ENCODE data around the gene HS3ST1. TPM values are rescaled to one million over a fixed set of nuclear protein-coding genes. Genes with fewer than 3 reads are reported as not detected.
"Not testable (repeated sequence)": the region's sequence is repeated elsewhere in the genome, so short reads cannot be mapped to it uniquely, and the experiment has no call there.

HS3ST1 gene
- total RNA-seq, 4 donors from 2014 or later, result 1.9 to 16.9 (median 2.4) TPM

DNA sequence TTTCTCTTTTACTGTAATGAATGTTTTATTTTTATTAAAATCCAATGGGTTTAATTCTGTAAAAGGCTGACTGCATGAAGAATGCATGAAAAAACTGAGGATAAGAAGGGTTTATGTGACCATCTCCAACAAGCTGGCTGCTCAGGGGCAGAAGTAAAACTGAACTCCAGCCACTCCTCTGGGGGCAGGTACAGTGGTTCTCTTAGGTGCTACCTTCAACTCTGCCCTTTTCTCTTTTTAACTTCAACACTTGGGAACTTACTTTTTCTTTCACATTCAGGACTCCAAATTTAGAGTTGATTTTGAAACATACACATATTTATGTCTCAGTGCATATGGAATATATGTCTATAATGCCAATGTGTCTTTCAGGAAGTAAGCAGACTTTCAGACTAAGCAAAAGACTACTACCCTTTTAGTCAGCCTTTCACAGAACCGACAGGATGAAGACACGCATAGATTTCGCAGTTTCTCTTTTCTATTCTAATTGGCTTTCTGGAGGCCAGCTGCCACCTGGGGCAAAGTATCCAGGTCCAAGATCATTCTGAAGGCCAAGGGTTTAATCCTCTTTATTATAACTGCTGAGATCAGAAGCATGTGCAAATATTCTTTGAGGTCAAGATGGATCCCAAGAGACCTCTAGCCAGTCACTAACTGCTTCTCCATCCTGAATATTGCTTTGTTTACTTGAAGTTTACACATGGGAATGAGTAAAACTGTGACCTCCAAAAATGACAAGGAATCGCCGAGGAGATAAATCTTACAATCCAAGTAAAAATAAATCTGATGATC is 30.7 kb downstream of the HS3ST1 start:
- WGBS, 2 donors, result 72 to 77% methylated on average over 5 of the region's 5 CpGs
- TF ChIP-seq POLR2A (IDR thresholded peaks at IDR 0.05), result no peak
- TF ChIP-seq, protein P1, sequence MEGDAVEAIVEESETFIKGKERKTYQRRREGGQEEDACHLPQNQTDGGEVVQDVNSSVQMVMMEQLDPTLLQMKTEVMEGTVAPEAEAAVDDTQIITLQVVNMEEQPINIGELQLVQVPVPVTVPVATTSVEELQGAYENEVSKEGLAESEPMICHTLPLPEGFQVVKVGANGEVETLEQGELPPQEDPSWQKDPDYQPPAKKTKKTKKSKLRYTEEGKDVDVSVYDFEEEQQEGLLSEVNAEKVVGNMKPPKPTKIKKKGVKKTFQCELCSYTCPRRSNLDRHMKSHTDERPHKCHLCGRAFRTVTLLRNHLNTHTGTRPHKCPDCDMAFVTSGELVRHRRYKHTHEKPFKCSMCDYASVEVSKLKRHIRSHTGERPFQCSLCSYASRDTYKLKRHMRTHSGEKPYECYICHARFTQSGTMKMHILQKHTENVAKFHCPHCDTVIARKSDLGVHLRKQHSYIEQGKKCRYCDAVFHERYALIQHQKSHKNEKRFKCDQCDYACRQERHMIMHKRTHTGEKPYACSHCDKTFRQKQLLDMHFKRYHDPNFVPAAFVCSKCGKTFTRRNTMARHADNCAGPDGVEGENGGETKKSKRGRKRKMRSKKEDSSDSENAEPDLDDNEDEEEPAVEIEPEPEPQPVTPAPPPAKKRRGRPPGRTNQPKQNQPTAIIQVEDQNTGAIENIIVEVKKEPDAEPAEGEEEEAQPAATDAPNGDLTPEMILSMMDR (IDR thresholded peaks at IDR 0.05), result no peak

DNA sequence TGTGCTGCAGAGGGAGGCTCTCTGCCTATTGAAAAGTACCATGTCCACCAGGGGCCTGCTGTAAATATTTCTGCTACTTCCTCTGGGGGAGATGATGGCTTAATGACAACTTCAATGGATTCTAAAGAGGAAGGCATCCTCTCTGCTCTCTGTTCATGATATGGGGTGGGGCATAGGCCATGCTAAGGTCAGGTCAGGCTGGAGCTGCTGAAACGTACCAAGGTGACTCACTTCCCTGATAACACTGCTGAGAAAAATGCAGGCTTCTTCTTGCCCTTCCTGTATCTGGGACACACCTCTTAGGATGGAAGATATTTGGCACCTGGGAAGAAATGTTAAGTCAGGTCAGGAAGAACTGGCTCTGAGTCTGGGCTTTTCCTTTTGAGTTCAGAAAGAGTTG is 31.5 kb downstream of the HS3ST1 start:
- Histone ChIP-seq H3K27me3 (no peaks in the 10 kb centered on the region), H3K4me3 (replicated peaks in 1 of 3) (no peak overlapping the region), H3K9me3 (no peaks in the 10 kb centered on the region), H3K4me1 (no peaks in the 10 kb centered on the region), H3K36me3 (no peaks in the 10 kb centered on the region), H3K27ac (no peak overlapping the region)
- no peak for TF ChIP-seq POLR2A (IDR thresholded peaks at IDR 0.05)
- TF ChIP-seq, protein P1 (IDR thresholded peaks at IDR 0.05), result no peak
- WGBS, 2 donors, result 67 to 94% methylated on average over 1 of the region's 1 CpG
- no peak for DNase-seq
- intact Hi-C loops (cut with DNase I), result no loop called here

More for the DNA sequence above, 30.7 kb downstream of the HS3ST1 start:
- DNase-seq, result no peak
- no peaks in the 10 kb centered on the region for H3K9me3 ChIP-seq
- H3K4me3 ChIP-seq (replicated peaks in 1 of 3), result no peak overlapping the region
- H3K27me3 ChIP-seq, result no peaks in the 10 kb centered on the region
- H3K36me3 ChIP-seq, result no peaks in the 10 kb centered on the region
- H3K4me1 ChIP-seq, result no peaks in the 10 kb centered on the region
- H3K27ac ChIP-seq, result no peak overlapping the region
- intact Hi-C loops (cut with DNase I), result no loop called here

DNA sequence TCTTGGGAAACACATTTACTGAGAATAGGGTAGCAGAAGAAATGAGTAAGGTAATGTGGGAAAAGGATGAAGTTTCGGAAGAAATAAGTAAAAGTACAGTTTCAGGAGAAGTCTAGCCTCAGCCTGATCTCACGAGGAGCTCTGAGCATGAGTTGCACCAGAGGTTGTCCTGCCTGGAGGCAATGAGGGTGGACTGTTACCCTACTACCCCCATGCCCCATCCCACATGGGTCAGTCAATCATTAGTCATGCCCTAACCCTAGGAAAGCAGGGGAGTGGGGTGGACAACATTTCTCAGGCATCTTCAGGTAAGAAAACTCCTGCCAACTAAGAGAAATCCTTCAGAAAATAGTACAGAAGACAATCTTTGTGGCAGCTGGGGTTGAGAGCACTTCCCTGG is 35.1 kb downstream of the HS3ST1 start:
- no peak for TF ChIP-seq POLR2A (IDR thresholded peaks at IDR 0.05)
- TF ChIP-seq, protein P1 (IDR thresholded peaks at IDR 0.05), result no peak
- Histone ChIP-seq H3K4me1 (no peaks in the 10 kb centered on the region), H3K36me3 (no peaks in the 10 kb centered on the region), H3K9me3 (no peaks in the 10 kb centered on the region), H3K27ac (no peak overlapping the region), H3K4me3 (replicated peaks in 1 of 3) (no peak overlapping the region), H3K27me3 (no peaks in the 10 kb centered on the region)
- WGBS, 2 donors, result 91 to 100% methylated on average over 2 of the region's 2 CpGs
- intact Hi-C loops (cut with DNase I), result no loop called here
- no peak for DNase-seq

DNA sequence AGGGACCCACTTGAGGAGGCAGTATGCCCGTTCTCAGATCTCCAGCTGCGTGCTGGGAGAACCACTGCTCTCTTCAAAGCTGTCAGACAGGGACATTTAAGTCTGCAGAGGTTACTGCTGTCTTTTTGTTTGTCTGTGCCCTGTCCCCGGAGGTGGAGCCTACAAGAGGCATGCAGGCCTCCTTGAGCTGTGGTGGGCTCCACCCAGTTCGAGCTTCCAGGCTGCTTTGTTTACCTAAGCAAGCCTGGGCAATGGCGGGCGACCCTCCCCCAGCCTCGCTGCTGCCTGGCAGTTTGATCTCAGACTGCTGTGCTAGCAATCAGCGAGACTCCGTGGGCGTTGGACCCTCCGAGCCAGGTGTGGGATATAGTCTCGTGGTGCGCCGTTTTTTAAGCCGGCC is 44.6 kb downstream of the HS3ST1 start:
- WGBS, 2 donors, result 63 to 74% methylated on average over 13 of the region's 15 CpGs
- DNase-seq; H3K27ac ChIP-seq; H3K9me3 ChIP-seq; H3K4me1 ChIP-seq; intact Hi-C loops (cut with DNase I); H3K4me3 ChIP-seq (replicated peaks in 1 of 3); H3K27me3 ChIP-seq; H3K36me3 ChIP-seq: not testable (repeated sequence)

DNA sequence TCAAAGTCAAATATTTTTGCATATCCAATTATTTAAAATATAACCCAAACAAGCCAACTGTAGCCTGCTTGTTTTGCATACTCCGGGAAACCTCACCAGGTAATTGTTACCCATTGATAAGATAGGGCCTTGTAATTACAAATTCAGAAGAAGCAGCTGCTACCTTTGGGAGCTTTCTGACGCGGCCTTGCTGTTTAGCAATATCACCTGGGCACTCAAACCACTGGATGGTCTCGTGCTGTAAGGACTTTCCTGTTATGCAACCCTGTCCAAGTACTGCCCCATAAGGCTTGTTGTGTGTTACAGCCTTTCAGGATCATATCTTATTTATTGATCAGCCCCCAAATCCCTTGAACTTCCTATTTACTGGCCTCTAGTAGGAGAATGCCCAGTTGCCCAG is 52.1 kb downstream of the HS3ST1 start:
- H3K4me1 ChIP-seq, result no peaks in the 10 kb centered on the region
- WGBS, 2 donors, result 84 to 86% methylated on average over 4 of the region's 4 CpGs
- intact Hi-C loops (cut with DNase I), result no loop called here
- no peaks in the 10 kb centered on the region for H3K27me3 ChIP-seq
- no peak overlapping the region for H3K27ac ChIP-seq
- no peaks in the 10 kb centered on the region for H3K36me3 ChIP-seq
- H3K9me3 ChIP-seq, result no peaks in the 10 kb centered on the region
- H3K4me3 ChIP-seq (replicated peaks in 1 of 3), result no peak overlapping the region
- no peak for DNase-seq
- TF ChIP-seq, protein P1 (IDR thresholded peaks at IDR 0.05), result no peak
- TF ChIP-seq POLR2A (IDR thresholded peaks at IDR 0.05), result no peak
